HUES64 (cell line): ENCODE data around the gene HIVEP2.

Experiments
- H3K27ac ChIP-seq: 2 replicates; pipeline ENCODE4 v1.7.0; 2013; ENCODE audit warnings: low read depth, low read length, inconsistent platforms
- H3K27me3 ChIP-seq: 2 replicates; pipeline ENCODE4 v1.6.1; 2013; ENCODE audit warnings: mild to moderate bottlenecking, low read length; ENCODE audit not compliant: insufficient read depth
- H3K36me3 ChIP-seq: 2 replicates; pipeline ENCODE4 v1.6.1; 2013; ENCODE audit warnings: mild to moderate bottlenecking, low read length; ENCODE audit not compliant: insufficient read depth
- H3K4me1 ChIP-seq: 2 replicates; pipeline ENCODE4 v1.6.1; 2013; ENCODE audit warnings: mild to moderate bottlenecking, low read length, moderate library complexity; ENCODE audit not compliant: insufficient read depth
- H3K4me3 ChIP-seq: 2 replicates; pipeline ENCODE4 v1.5.1; 2013; ENCODE audit warnings: mild to moderate bottlenecking, low read length, moderate library complexity
- H3K9ac ChIP-seq: 2 replicates; pipeline ENCODE4 v1.6.1; 2013; ENCODE audit warnings: mild to moderate bottlenecking, low read depth, low read length
- H3K9me3 ChIP-seq: 2 replicates; pipeline ENCODE4 v1.6.1; 2013; ENCODE audit warnings: low read depth, low read length; ENCODE audit not compliant: insufficient read depth
- WGBS: fragments of 150-250, 120-280 bp; methylation state at CpG from one replicate; pipeline ENCODE4 v1.1.7; 2013; ENCODE audit warnings: missing lambda C conversion rate; 5-methylcytosine and 5-hydroxymethylcytosine counted together

The HIVEP2 gene

GRCh38 chr6:142887517-142887916 is 57.5 kb downstream of the HIVEP2 start:
- Histone ChIP-seq H3K9me3 (no peaks in the 10 kb centered on the region), H3K36me3 (no peaks in the 10 kb centered on the region), H3K9ac (no peak overlapping the region), H3K4me1 (peaks cover 48% of the 10 kb centered on the region), H3K4me3 (no peak overlapping the region), H3K27me3 (no peaks in the 10 kb centered on the region), H3K27ac (no peak overlapping the region)
- 96% methylated on average over 1 of the region's 3 CpGs for WGBS

- no peaks in the 10 kb centered on the region for H3K9me3 ChIP-seq
- 60% methylated on average over 3 of the region's 4 CpGs for WGBS
- H3K4me1 ChIP-seq: peaks cover 43% of the 10 kb centered on the region
- no peak overlapping the region for H3K27ac ChIP-seq
- H3K9ac ChIP-seq: no peak overlapping the region
- H3K4me3 ChIP-seq: no peak overlapping the region
- no peaks in the 10 kb centered on the region for H3K27me3 ChIP-seq
- no peaks in the 10 kb centered on the region for H3K36me3 ChIP-seq
These were observed 58.4 kb downstream of the HIVEP2 start for GRCh38 chr6:142886431-142887170.

GRCh38 chr6:142885182-142885867 is 59.7 kb downstream of the HIVEP2 start:
- Histone ChIP-seq H3K27ac (peak overlapping the region; percentile 72), H3K4me1 (peaks cover 43% of the 10 kb centered on the region), H3K4me3 (peak overlapping the region; percentile 31), H3K9ac (peak overlapping the region; percentile 23; the same call in 1 of the 2 replicates), H3K9me3 (no peaks in the 10 kb centered on the region), H3K27me3 (no peaks in the 10 kb centered on the region), H3K36me3 (no peaks in the 10 kb centered on the region)
- WGBS: 20% methylated on average over 10 of the region's 10 CpGs

GRCh38 chr6:142884214-142885035 is 60.6 kb downstream of the HIVEP2 start:
- 62% methylated on average over 7 of the region's 8 CpGs for WGBS
- Histone ChIP-seq H3K4me1 (peaks cover 43% of the 10 kb centered on the region), H3K4me3 (peak overlapping the region; percentile 31), H3K9ac (peak overlapping the region; percentile 5; the same call in 1 of the 2 replicates), H3K27ac (peak overlapping the region; percentile 41; the same call in 1 of the 2 replicates), H3K9me3 (no peaks in the 10 kb centered on the region), H3K36me3 (no peaks in the 10 kb centered on the region), H3K27me3 (no peaks in the 10 kb centered on the region)

GRCh38 chr6:142883011-142883410 is 62.0 kb downstream of the HIVEP2 start:
- Histone ChIP-seq H3K36me3 (no peaks in the 10 kb centered on the region), H3K27ac (no peak overlapping the region), H3K4me3 (no peak overlapping the region), H3K27me3 (no peaks in the 10 kb centered on the region), H3K4me1 (peaks cover 43% of the 10 kb centered on the region), H3K9ac (no peak overlapping the region), H3K9me3 (no peaks in the 10 kb centered on the region)
- WGBS: 79% methylated on average over 3 of the region's 3 CpGs

- Histone ChIP-seq H3K27ac (no peak overlapping the region), H3K27me3 (no peaks in the 10 kb centered on the region), H3K4me1 (peaks cover 42% of the 10 kb centered on the region), H3K36me3 (no peaks in the 10 kb centered on the region), H3K4me3 (no peak overlapping the region), H3K9me3 (no peaks in the 10 kb centered on the region), H3K9ac (no peak overlapping the region)
- WGBS: 86% methylated on average over 3 of the region's 3 CpGs
These were observed 63.2 kb downstream of the HIVEP2 start for GRCh38 chr6:142881761-142882160.

GRCh38 chr6:142881290-142881689 is 63.7 kb downstream of the HIVEP2 start:
- Histone ChIP-seq H3K4me1 (peaks cover 37% of the 10 kb centered on the region), H3K27me3 (no peaks in the 10 kb centered on the region)
- WGBS: 93% methylated on average over 1 of the region's 1 CpG

GRCh38 chr6:142880201-142880600 is 64.8 kb downstream of the HIVEP2 start:
- Histone ChIP-seq H3K9ac (no peak overlapping the region), H3K36me3 (no peaks in the 10 kb centered on the region), H3K9me3 (no peaks in the 10 kb centered on the region), H3K27me3 (no peaks in the 10 kb centered on the region), H3K4me1 (peaks cover 26% of the 10 kb centered on the region), H3K4me3 (no peak overlapping the region), H3K27ac (no peak overlapping the region)
- 95% methylated on average over 2 of the region's 2 CpGs for WGBS

More at GRCh38 chr6:142881290-142881689, 63.7 kb downstream of the HIVEP2 start:
- H3K4me3 ChIP-seq: no peak overlapping the region
- no peak overlapping the region for H3K9ac ChIP-seq
- H3K36me3 ChIP-seq: no peaks in the 10 kb centered on the region
- no peak overlapping the region for H3K27ac ChIP-seq
- no peaks in the 10 kb centered on the region for H3K9me3 ChIP-seq

GRCh38 chr6:142879527-142879926 is 65.4 kb downstream of the HIVEP2 start:
- no peaks in the 10 kb centered on the region for H3K27me3 ChIP-seq
- 72% methylated on average over 2 of the region's 2 CpGs for WGBS
- no peaks in the 10 kb centered on the region for H3K9me3 ChIP-seq
- H3K36me3 ChIP-seq: no peaks in the 10 kb centered on the region
- peaks cover 22% of the 10 kb centered on the region for H3K4me1 ChIP-seq
- no peak overlapping the region for H3K4me3 ChIP-seq
- H3K27ac ChIP-seq: no peak overlapping the region
- H3K9ac ChIP-seq: no peak overlapping the region

GRCh38 chr6:142879076-142879475 is 65.9 kb downstream of the HIVEP2 start:
- no peak overlapping the region for H3K27ac ChIP-seq
- no peaks in the 10 kb centered on the region for H3K9me3 ChIP-seq
- no peaks in the 10 kb centered on the region for H3K27me3 ChIP-seq
- H3K4me1 ChIP-seq: peaks cover 21% of the 10 kb centered on the region
- no peak overlapping the region for H3K9ac ChIP-seq
- H3K4me3 ChIP-seq: no peak overlapping the region
- 98% methylated on average over 6 of the region's 6 CpGs for WGBS
- H3K36me3 ChIP-seq: no peaks in the 10 kb centered on the region

- no peaks in the 10 kb centered on the region for H3K9me3 ChIP-seq
- WGBS: 92% methylated on average over 3 of the region's 3 CpGs
- no peak overlapping the region for H3K27ac ChIP-seq
- no peak overlapping the region for H3K9ac ChIP-seq
- no peak overlapping the region for H3K4me3 ChIP-seq
- H3K27me3 ChIP-seq: no peaks in the 10 kb centered on the region
- no peaks in the 10 kb centered on the region for H3K36me3 ChIP-seq
- peaks cover 14% of the 10 kb centered on the region for H3K4me1 ChIP-seq
These were observed 66.6 kb downstream of the HIVEP2 start for GRCh38 chr6:142878407-142878806.
